HAP-1 (cell line): Measurements from ENCODE around the gene TNIP1.

Experiments
- DNase-seq, 2 experiments: peaks; one replicate each; pipeline ENCODE4 v3.0.0-alpha.2; 2016 to 2020; ENCODE audit warnings: low spot score in 2 of 2
- H3K27me3 ChIP-seq: fragments of 250-450 bp; sonication (Bioruptor Pico); 2 replicates; pipeline ENCODE4 v1.5.1; 2020; ENCODE audit warnings: low read depth, mild to moderate bottlenecking, moderate library complexity
- H3K36me3 ChIP-seq: fragments of 250-450 bp; sonication (Bioruptor Pico); replicated peaks from 2 replicates; pipeline ENCODE4 v1.5.1; 2020; ENCODE audit warnings: mild to moderate bottlenecking
- H3K4me1 ChIP-seq: fragments of 250-450 bp; sonication (Bioruptor Pico); 2 replicates; pipeline ENCODE4 v1.5.1; 2020; ENCODE audit warnings: mild to moderate bottlenecking
- H3K4me3 ChIP-seq: fragments of 250-450 bp; sonication (Bioruptor Pico); 2 replicates; pipeline ENCODE4 v1.5.1; 2020; ENCODE audit warnings: mild to moderate bottlenecking, moderate library complexity
- H3K9me3 ChIP-seq: fragments of 250-450 bp; sonication (Bioruptor Pico); 2 replicates; pipeline ENCODE4 v1.5.1; 2020; ENCODE audit warnings: mild to moderate bottlenecking, moderate library complexity
- in situ Hi-C: fragments of 300-500 bp; cut with MboI; formaldehyde crosslinking; loops from 3 replicates; pipeline ENCODE4 v1.14.3; 2020; ENCODE audit warnings: low sequenced_read_pairs, inconsistent platforms, mixed read lengths

Gene TNIP1

GRCh38 chr5:151076616-151077015 is 4.2 kb downstream of the TNIP1 start:
- Histone ChIP-seq H3K36me3 (no peaks in the 10 kb centered on the region; the same call in 1 of the 2 replicates), H3K27me3 (no peaks in the 10 kb centered on the region), H3K4me1 (peaks cover 5% of the 10 kb centered on the region), H3K9me3 (no peaks in the 10 kb centered on the region), H3K4me3 (no peak overlapping the region)
- DNase-seq: no peak
- in situ Hi-C loops: loop anchor here (25.0 kb wide), 1 partner anchor 614 kb away; no protein-coding TSS in a partner anchor

- no peaks in the 10 kb centered on the region for H3K9me3 ChIP-seq
- in situ Hi-C loops: loop anchor here (25.0 kb wide), 1 partner anchor 614 kb away; no protein-coding TSS in a partner anchor
- DNase-seq: no peak
- no peaks in the 10 kb centered on the region; the same call in 1 of the 2 replicates for H3K36me3 ChIP-seq
- peaks cover 5% of the 10 kb centered on the region for H3K4me1 ChIP-seq
- no peaks in the 10 kb centered on the region for H3K27me3 ChIP-seq
- H3K4me3 ChIP-seq: no peak overlapping the region
Measured at GRCh38 chr5:151075698-151076331, 5.0 kb downstream of the TNIP1 start.

- DNase-seq: no peak
- H3K27me3 ChIP-seq: no peaks in the 10 kb centered on the region
- H3K36me3 ChIP-seq: no peaks in the 10 kb centered on the region
- H3K4me1 ChIP-seq: peaks cover 1% of the 10 kb centered on the region
- in situ Hi-C loops: no loop called here
- no peak overlapping the region for H3K4me3 ChIP-seq
- H3K9me3 ChIP-seq: no peaks in the 10 kb centered on the region
Measured at GRCh38 chr5:151074557-151074956, 6.3 kb downstream of the TNIP1 start.

GRCh38 chr5:151073280-151073679 is 7.6 kb downstream of the TNIP1 start:
- in situ Hi-C loops: no loop called here
- no peaks in the 10 kb centered on the region for H3K27me3 ChIP-seq
- no peaks in the 10 kb centered on the region for H3K4me1 ChIP-seq
- DNase-seq: no peak
- H3K36me3 ChIP-seq: no peaks in the 10 kb centered on the region
- no peak overlapping the region for H3K4me3 ChIP-seq
- H3K9me3 ChIP-seq: no peaks in the 10 kb centered on the region

- in situ Hi-C loops: no loop called here
- no peak for DNase-seq
Measured at GRCh38 chr5:151072630-151073025, 8.2 kb downstream of the TNIP1 start.

GRCh38 chr5:151071848-151072629 is 8.8 kb downstream of the TNIP1 start:
- H3K36me3 ChIP-seq: no peaks in the 10 kb centered on the region
- no peaks in the 10 kb centered on the region for H3K9me3 ChIP-seq
- DNase-seq: no peak
- no peak overlapping the region for H3K4me3 ChIP-seq
- no peaks in the 10 kb centered on the region for H3K4me1 ChIP-seq
- H3K27me3 ChIP-seq: no peaks in the 10 kb centered on the region
- in situ Hi-C loops: no loop called here

More at GRCh38 chr5:151072630-151073025, 8.2 kb downstream of the TNIP1 start:
- H3K9me3 ChIP-seq: no peaks in the 10 kb centered on the region
- no peaks in the 10 kb centered on the region for H3K27me3 ChIP-seq
- H3K4me3 ChIP-seq: no peak overlapping the region
- no peaks in the 10 kb centered on the region for H3K4me1 ChIP-seq
- no peaks in the 10 kb centered on the region for H3K36me3 ChIP-seq

GRCh38 chr5:151071021-151071420 is 9.8 kb downstream of the TNIP1 start:
- no peak overlapping the region for H3K4me3 ChIP-seq
- H3K4me1 ChIP-seq: no peaks in the 10 kb centered on the region
- DNase-seq: no peak
- H3K36me3 ChIP-seq: no peaks in the 10 kb centered on the region
- in situ Hi-C loops: no loop called here
- no peaks in the 10 kb centered on the region for H3K9me3 ChIP-seq
- no peaks in the 10 kb centered on the region for H3K27me3 ChIP-seq

GRCh38 chr5:151070449-151070848 is 10.4 kb downstream of the TNIP1 start:
- H3K4me1 ChIP-seq: no peaks in the 10 kb centered on the region
- in situ Hi-C loops: no loop called here

GRCh38 chr5:151068433-151069197 is 12.2 kb downstream of the TNIP1 start:
- Histone ChIP-seq H3K9me3 (no peaks in the 10 kb centered on the region), H3K36me3 (no peaks in the 10 kb centered on the region), H3K4me3 (no peak overlapping the region), H3K27me3 (no peaks in the 10 kb centered on the region), H3K4me1 (no peaks in the 10 kb centered on the region)
- DNase-seq: no peak
- in situ Hi-C loops: no loop called here

More at GRCh38 chr5:151070449-151070848, 10.4 kb downstream of the TNIP1 start:
- Histone ChIP-seq H3K36me3 (no peaks in the 10 kb centered on the region), H3K4me3 (no peak overlapping the region), H3K27me3 (no peaks in the 10 kb centered on the region), H3K9me3 (no peaks in the 10 kb centered on the region)
- DNase-seq: no peak

- H3K4me1 ChIP-seq: no peaks in the 10 kb centered on the region
- H3K36me3 ChIP-seq: 0 out of 2 replicates have a peak, but pooled peaks cover 2% of the 10 kb centered on the region
- DNase-seq: no peak
Measured at GRCh38 chr5:151067632-151068432, 13.0 kb downstream of the TNIP1 start.

GRCh38 chr5:151066920-151067319 is 13.9 kb downstream of the TNIP1 start:
- no peaks in the 10 kb centered on the region for H3K27me3 ChIP-seq
- peaks cover 6% of the 10 kb centered on the region; the same call in 1 of the 2 replicates for H3K36me3 ChIP-seq
- no peaks in the 10 kb centered on the region for H3K4me1 ChIP-seq
- in situ Hi-C loops: no loop called here
- no peak for DNase-seq
- H3K4me3 ChIP-seq: no peak overlapping the region
- H3K9me3 ChIP-seq: no peaks in the 10 kb centered on the region

More at GRCh38 chr5:151067632-151068432, 13.0 kb downstream of the TNIP1 start:
- in situ Hi-C loops: no loop called here
- Histone ChIP-seq H3K4me3 (no peak overlapping the region), H3K9me3 (no peaks in the 10 kb centered on the region), H3K27me3 (no peaks in the 10 kb centered on the region)

- no peaks in the 10 kb centered on the region for H3K9me3 ChIP-seq
- no peaks in the 10 kb centered on the region for H3K27me3 ChIP-seq
- DNase-seq: no peak
- no peak overlapping the region for H3K4me3 ChIP-seq
- in situ Hi-C loops: no loop called here
- H3K4me1 ChIP-seq: no peaks in the 10 kb centered on the region
- H3K36me3 ChIP-seq: peaks cover 11% of the 10 kb centered on the region
Measured at GRCh38 chr5:151065609-151066008, 15.2 kb downstream of the TNIP1 start.

- Histone ChIP-seq H3K9me3 (no peaks in the 10 kb centered on the region), H3K36me3 (peaks cover 11% of the 10 kb centered on the region)
Measured at GRCh38 chr5:151064916-151065499, 15.8 kb downstream of the TNIP1 start.

More at GRCh38 chr5:151064916-151065499, 15.8 kb downstream of the TNIP1 start:
- in situ Hi-C loops: no loop called here
- Histone ChIP-seq H3K4me1 (no peaks in the 10 kb centered on the region), H3K4me3 (no peak overlapping the region), H3K27me3 (no peaks in the 10 kb centered on the region)
- DNase-seq: no peak
